ENCODE results near the gene NT5C1A. TPM values are rescaled to one million over a fixed set of nuclear protein-coding genes. Genes with fewer than 3 reads are reported as not detected.

The NT5C1A gene
- total and polyA plus RNA-seq, 2 experiments from 2014 or later = not detected

GRCh38 chr1:39638965-39639304, 33.0 kb downstream of the NT5C1A start:
- DNase-seq = no peak
- Histone ChIP-seq H3K9me2 (ENCODE audit: insufficient read depth) (no peaks in the 10 kb centered on the region), H3K4me1 (ENCODE audit: insufficient read depth) (peaks cover 11% of the 10 kb centered on the region), H3K36me3 (ENCODE audit: low read depth) (no peaks in the 10 kb centered on the region), H3K9me3 (ENCODE audit: low read depth) (no peaks in the 10 kb centered on the region), H3K27me3 (replicated peaks; ENCODE audit: insufficient read depth) (peaks cover 6% of the 10 kb centered on the region; the same call in 1 of the 2 replicates), H3K27ac (no peak overlapping the region), H3K79me2 (ENCODE audit: insufficient read depth) (no peaks in the 10 kb centered on the region), H3K9ac (no peak overlapping the region), H3F3A (ENCODE audit: insufficient read depth) (no peaks in the 10 kb centered on the region), H2AFZ (no peak overlapping the region), H4K20me1 (ENCODE audit: insufficient read depth) (no peaks in the 10 kb centered on the region), H3K4me2 (ENCODE audit: unreplicated experiment) (no peak overlapping the region), H3K4me3 (no peak overlapping the region)
- TF ChIP-seq EZH2 (IDR thresholded peaks at IDR 0.05; ENCODE audit: insufficient read depth, poor library complexity, severe bottlenecking) = no peak
- no peak for TF ChIP-seq EZH2phosphoT487 (IDR thresholded peaks at IDR 0.05; ENCODE audit: insufficient read depth, low read depth)
- in situ Hi-C loops (cut with MboI) = no loop called here
- WGBS, 2 experiments (ENCODE audit: low coverage in 1 of 2, low lambda C conversion rate in 2 of 2, missing lambda C conversion rate in 2 of 2) = 80 to 82% methylated on average over 3 of the region's 3 CpGs

GRCh38 chr1:39637361-39637760, 34.5 kb downstream of the NT5C1A start:
- Histone ChIP-seq H3K4me2 (ENCODE audit: unreplicated experiment) (no peak overlapping the region), H4K20me1 (ENCODE audit: insufficient read depth) (no peaks in the 10 kb centered on the region), H3K9me3 (ENCODE audit: low read depth) (no peaks in the 10 kb centered on the region), H3K36me3 (ENCODE audit: low read depth) (no peaks in the 10 kb centered on the region), H3K4me3 (no peak overlapping the region), H3F3A (ENCODE audit: insufficient read depth) (no peaks in the 10 kb centered on the region), H3K9ac (no peak overlapping the region), H3K4me1 (ENCODE audit: insufficient read depth) (peaks cover 3% of the 10 kb centered on the region), H2AFZ (no peak overlapping the region), H3K27me3 (replicated peaks; ENCODE audit: insufficient read depth) (peaks cover 6% of the 10 kb centered on the region; the same call in 1 of the 2 replicates), H3K9me2 (ENCODE audit: insufficient read depth) (no peaks in the 10 kb centered on the region), H3K27ac (no peak overlapping the region), H3K79me2 (ENCODE audit: insufficient read depth) (no peaks in the 10 kb centered on the region)
- no peak for TF ChIP-seq EZH2 (IDR thresholded peaks at IDR 0.05; ENCODE audit: insufficient read depth, poor library complexity, severe bottlenecking)
- no peak for TF ChIP-seq EZH2phosphoT487 (IDR thresholded peaks at IDR 0.05; ENCODE audit: insufficient read depth, low read depth)
- WGBS, 2 experiments (ENCODE audit: low coverage in 1 of 2, low lambda C conversion rate in 2 of 2, missing lambda C conversion rate in 2 of 2) = 71 to 92% methylated on average over 3 to 4 of the region's 4 CpGs
- in situ Hi-C loops (cut with MboI) = no loop called here
- DNase-seq = no peak

GRCh38 chr1:39635871-39636210, 36.1 kb downstream of the NT5C1A start:
- DNase-seq = no peak
- no peak for TF ChIP-seq EZH2 (IDR thresholded peaks at IDR 0.05; ENCODE audit: insufficient read depth, poor library complexity, severe bottlenecking)
- no peak for TF ChIP-seq EZH2phosphoT487 (IDR thresholded peaks at IDR 0.05; ENCODE audit: insufficient read depth, low read depth)
- Histone ChIP-seq H3K9me2 (ENCODE audit: insufficient read depth) (no peaks in the 10 kb centered on the region), H3K27ac (no peak overlapping the region), H3K36me3 (ENCODE audit: low read depth) (no peaks in the 10 kb centered on the region), H3K9ac (no peak overlapping the region), H3F3A (ENCODE audit: insufficient read depth) (no peaks in the 10 kb centered on the region), H3K9me3 (ENCODE audit: low read depth) (no peaks in the 10 kb centered on the region), H3K27me3 (replicated peaks; ENCODE audit: insufficient read depth) (peaks cover 6% of the 10 kb centered on the region; the same call in 1 of the 2 replicates), H3K4me1 (ENCODE audit: insufficient read depth) (no peaks in the 10 kb centered on the region), H3K4me2 (ENCODE audit: unreplicated experiment) (no peak overlapping the region), H3K4me3 (no peak overlapping the region), H4K20me1 (ENCODE audit: insufficient read depth) (no peaks in the 10 kb centered on the region), H2AFZ (no peak overlapping the region), H3K79me2 (ENCODE audit: insufficient read depth) (no peaks in the 10 kb centered on the region)
- WGBS, 2 experiments (ENCODE audit: low coverage in 1 of 2, low lambda C conversion rate in 2 of 2, missing lambda C conversion rate in 2 of 2) = 16 to 18% methylated on average over 2 of the region's 2 CpGs
- in situ Hi-C loops (cut with MboI) = no loop called here

GRCh38 chr1:39635205-39635870, 36.6 kb downstream of the NT5C1A start:
- Histone ChIP-seq H3K79me2 (ENCODE audit: insufficient read depth) (no peaks in the 10 kb centered on the region), H3K27me3 (replicated peaks; ENCODE audit: insufficient read depth) (peaks cover 6% of the 10 kb centered on the region; the same call in 1 of the 2 replicates), H3K27ac (no peak overlapping the region), H4K20me1 (ENCODE audit: insufficient read depth) (no peaks in the 10 kb centered on the region), H3K9ac (no peak overlapping the region), H3F3A (ENCODE audit: insufficient read depth) (no peaks in the 10 kb centered on the region), H3K36me3 (ENCODE audit: low read depth) (no peaks in the 10 kb centered on the region), H2AFZ (no peak overlapping the region), H3K4me1 (ENCODE audit: insufficient read depth) (no peaks in the 10 kb centered on the region), H3K9me2 (ENCODE audit: insufficient read depth) (no peaks in the 10 kb centered on the region), H3K4me2 (ENCODE audit: unreplicated experiment) (no peak overlapping the region), H3K9me3 (ENCODE audit: low read depth) (no peaks in the 10 kb centered on the region), H3K4me3 (no peak overlapping the region)
- DNase-seq = no peak
- TF ChIP-seq EZH2phosphoT487 (IDR thresholded peaks at IDR 0.05; ENCODE audit: insufficient read depth, low read depth) = no peak
- no peak for TF ChIP-seq EZH2 (IDR thresholded peaks at IDR 0.05; ENCODE audit: insufficient read depth, poor library complexity, severe bottlenecking)
- 60 to 65% methylated on average over 12 of the region's 12 CpGs for WGBS, 2 experiments (ENCODE audit: low coverage in 1 of 2, low lambda C conversion rate in 2 of 2, missing lambda C conversion rate in 2 of 2)
- in situ Hi-C loops (cut with MboI) = no loop called here

All from GM23248 (cell line).